DND-41 (cell line): ENCODE data around the gene ZNF593.

Experiments
- ATAC-seq: fragments of 200-7000 bp; cut with Tn5 transposase; 3 replicates; pipeline ENCODE4 v1.9.1; 2021; ENCODE audit warnings: low read depth; ENCODE audit not compliant: insufficient read depth
- DNase-seq: peaks from one replicate; pipeline ENCODE4 v3.0.0-alpha.2; 2020
- H2AFZ ChIP-seq: 2 replicates; pipeline ENCODE4 v1.6.0; 2012; ENCODE audit warnings: low read depth, low read length
- H3K27ac ChIP-seq: 2 replicates; pipeline ENCODE4 v1.5.1; 2012; ENCODE audit warnings: low read length, inconsistent platforms
- H3K27me3 ChIP-seq: fragments of 200-600 bp; sonication (generic); 2 replicates; pipeline ENCODE4 v1.6.0; 2012; ENCODE audit warnings: low read length, mild to moderate bottlenecking, inconsistent platforms; ENCODE audit not compliant: insufficient read depth, poor library complexity
- H3K36me3 ChIP-seq: 2 replicates; pipeline ENCODE4 v1.5.1; 2012; ENCODE audit warnings: low read length, inconsistent platforms; ENCODE audit not compliant: insufficient read depth
- H3K4me1 ChIP-seq: 2 replicates; pipeline ENCODE4 v1.5.1; 2012; ENCODE audit warnings: mild to moderate bottlenecking, low read length; ENCODE audit not compliant: insufficient read depth
- H3K4me2 ChIP-seq: 2 replicates; pipeline ENCODE4 v1.6.0; 2012; ENCODE audit warnings: mild to moderate bottlenecking, moderate library complexity, low read length, inconsistent platforms; ENCODE audit not compliant: insufficient read depth
- H3K4me3 ChIP-seq, 2 experiments: fragments of 200-600 bp in 1 of 2; shearing (Covaris generic) in 1 of 2; 2 replicates each; pipeline ENCODE4 v1.5.1; 2012 to 2016; ENCODE audit warnings: inconsistent platforms in 2 of 2, low read length in 2 of 2, mild to moderate bottlenecking in 2 of 2, low read depth in 1 of 2, moderate library complexity in 1 of 2
- H3K79me2 ChIP-seq: 2 replicates; pipeline ENCODE4 v1.6.0; 2012; ENCODE audit warnings: low read length, inconsistent platforms; ENCODE audit not compliant: insufficient read depth
- H3K9ac ChIP-seq: 2 replicates; pipeline ENCODE4 v1.6.0; 2012; ENCODE audit warnings: low read depth, mild to moderate bottlenecking, inconsistent platforms, low read length, moderate library complexity
- H3K9me3 ChIP-seq: 2 replicates; pipeline ENCODE4 v1.5.1; 2012; ENCODE audit warnings: low read length, moderate library complexity, mild to moderate bottlenecking, inconsistent platforms; ENCODE audit not compliant: insufficient read depth, severe bottlenecking
- H4K20me1 ChIP-seq: 2 replicates; pipeline ENCODE4 v1.6.0; 2012; ENCODE audit warnings: low read length; ENCODE audit not compliant: insufficient read depth
- EZH2 ChIP-seq: IDR thresholded peaks from 3 replicates; pipeline ENCODE4 v1.6.1; 2012; ENCODE audit warnings: borderline replicate concordance, low read depth, mild to moderate bottlenecking, moderate library complexity, low read length, inconsistent platforms; ENCODE audit not compliant: severe bottlenecking
- TF ChIP-seq, protein P1 (sequence below): IDR thresholded peaks from 2 replicates; pipeline ENCODE4 v1.5.1; 2012; ENCODE audit warnings: borderline replicate concordance, low read length, moderate library complexity, mild to moderate bottlenecking; ENCODE audit not compliant: poor library complexity, severe bottlenecking; ENCODE audit errors: extremely low read depth

ZNF593 gene

GRCh38 chr1:26169669-26170471 is at the start of gene ZNF593:
Gene ZNF593 (plus strand): TSS chr1:26169908. CDS start chr1:26169984, 76 bp downstream.
- H3K79me2 ChIP-seq: peaks cover 3% of the 10 kb centered on the region; the same call in 1 of the 2 replicates
- ATAC-seq (peak; percentile 89), DNase-seq (peak; percentile 87)
- no peaks in the 10 kb centered on the region for H4K20me1 ChIP-seq
- H3K9ac ChIP-seq: peak within 1 kb of the TSS; percentile 83
- H3K27me3 ChIP-seq: peaks cover 3% of the 10 kb centered on the region
- peak within 1 kb of the TSS; percentile 56 to 84; a peak in 3 of 4 replicates for H3K4me3 ChIP-seq
- H2AFZ ChIP-seq: peak within 1 kb of the TSS; percentile 95
- H3K36me3 ChIP-seq: peaks cover 5% of the 10 kb centered on the region
- peak within 1 kb of the TSS; percentile 45; the same call in 1 of the 2 replicates for H3K27ac ChIP-seq
- H3K9me3 ChIP-seq: no peaks in the 10 kb centered on the region
- peak within 1 kb of the TSS; percentile 81 for H3K4me2 ChIP-seq
- peaks cover 23% of the 10 kb centered on the region for H3K4me1 ChIP-seq
- no peak for TF ChIP-seq EZH2
- TF ChIP-seq, protein P1, sequence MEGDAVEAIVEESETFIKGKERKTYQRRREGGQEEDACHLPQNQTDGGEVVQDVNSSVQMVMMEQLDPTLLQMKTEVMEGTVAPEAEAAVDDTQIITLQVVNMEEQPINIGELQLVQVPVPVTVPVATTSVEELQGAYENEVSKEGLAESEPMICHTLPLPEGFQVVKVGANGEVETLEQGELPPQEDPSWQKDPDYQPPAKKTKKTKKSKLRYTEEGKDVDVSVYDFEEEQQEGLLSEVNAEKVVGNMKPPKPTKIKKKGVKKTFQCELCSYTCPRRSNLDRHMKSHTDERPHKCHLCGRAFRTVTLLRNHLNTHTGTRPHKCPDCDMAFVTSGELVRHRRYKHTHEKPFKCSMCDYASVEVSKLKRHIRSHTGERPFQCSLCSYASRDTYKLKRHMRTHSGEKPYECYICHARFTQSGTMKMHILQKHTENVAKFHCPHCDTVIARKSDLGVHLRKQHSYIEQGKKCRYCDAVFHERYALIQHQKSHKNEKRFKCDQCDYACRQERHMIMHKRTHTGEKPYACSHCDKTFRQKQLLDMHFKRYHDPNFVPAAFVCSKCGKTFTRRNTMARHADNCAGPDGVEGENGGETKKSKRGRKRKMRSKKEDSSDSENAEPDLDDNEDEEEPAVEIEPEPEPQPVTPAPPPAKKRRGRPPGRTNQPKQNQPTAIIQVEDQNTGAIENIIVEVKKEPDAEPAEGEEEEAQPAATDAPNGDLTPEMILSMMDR: peak; percentile 87

- H3K9ac ChIP-seq: no peak overlapping the region
- H3K9me3 ChIP-seq: no peaks in the 10 kb centered on the region
- no peak for ATAC-seq
- TF ChIP-seq EZH2: no peak
- TF ChIP-seq, protein P1: no peak
- H2AFZ ChIP-seq: no peak overlapping the region
- H3K27me3 ChIP-seq: no peaks in the 10 kb centered on the region
- H3K4me3 ChIP-seq: no peak overlapping the region
- H3K36me3 ChIP-seq: peaks cover 58% of the 10 kb centered on the region
- no peaks in the 10 kb centered on the region for H4K20me1 ChIP-seq
- H3K79me2 ChIP-seq: peaks cover 64% of the 10 kb centered on the region
- H3K27ac ChIP-seq: peak overlapping the region; percentile 41; the same call in 1 of the 2 replicates
- peaks cover 40% of the 10 kb centered on the region for H3K4me1 ChIP-seq
- H3K4me2 ChIP-seq: no peak overlapping the region
- DNase-seq: peak; percentile 0
Observed at GRCh38 chr1:26121854-26122773, 47.6 kb upstream of the ZNF593 start.

- 0 out of 2 replicates have a peak overlapping the region, but pooled peaks have one; percentile 8 for H3K27ac ChIP-seq
- peaks cover 47% of the 10 kb centered on the region for H3K36me3 ChIP-seq
- H3K4me3 ChIP-seq: no peak overlapping the region
- no peaks in the 10 kb centered on the region for H3K27me3 ChIP-seq
- no peaks in the 10 kb centered on the region for H3K9me3 ChIP-seq
- DNase-seq: peak; percentile 2
- H3K79me2 ChIP-seq: peaks cover 56% of the 10 kb centered on the region
- H4K20me1 ChIP-seq: no peaks in the 10 kb centered on the region
- no peak overlapping the region for H3K4me2 ChIP-seq
- H3K9ac ChIP-seq: no peak overlapping the region
- no peak for TF ChIP-seq EZH2
- TF ChIP-seq, protein P1: no peak
- H3K4me1 ChIP-seq: peaks cover 50% of the 10 kb centered on the region
- no peak overlapping the region for H2AFZ ChIP-seq
- ATAC-seq: no peak
Observed at GRCh38 chr1:26122988-26123973, 46.4 kb upstream of the ZNF593 start.
